SU-DHL-6 (cell line): ENCODE measurements around the gene NXT1.
"Not testable (repeated sequence)": the region's sequence is repeated elsewhere in the genome, so short reads cannot be mapped to it uniquely, and the experiment has no call there.

Source experiments
- H2AFZ ChIP-seq: fragments of 200-600 bp; sonication (generic); 2 replicates; pipeline ENCODE4 v1.6.1; 2014; ENCODE audit warnings: low read depth, mild to moderate bottlenecking, moderate library complexity, mixed read lengths, antibody characterized with exemption, low read length; ENCODE audit not compliant: severe bottlenecking
- H3F3A ChIP-seq: fragments of 200-600 bp; shearing (Covaris generic); 2 replicates; pipeline ENCODE4 v1.6.0; 2016; ENCODE audit warnings: antibody characterized with exemption, mild to moderate bottlenecking; ENCODE audit not compliant: insufficient read depth
- H3K27ac ChIP-seq: fragments of 200-600 bp; sonication (generic); 2 replicates; pipeline ENCODE4 v1.5.1; 2016; ENCODE audit warnings: low read depth, mild to moderate bottlenecking, low read length, moderate library complexity, mixed read lengths
- H3K27me3 ChIP-seq: fragments of 200-600 bp; sonication (generic), shearing (Covaris generic); 2 replicates; pipeline ENCODE4 v1.6.0; 2014; ENCODE audit warnings: mild to moderate bottlenecking, low read length
- H3K36me3 ChIP-seq: fragments of 200-600 bp; sonication (generic); 2 replicates; pipeline ENCODE4 v1.6.1; 2014; ENCODE audit warnings: mild to moderate bottlenecking, low read length, mixed read lengths
- H3K4me2 ChIP-seq: fragments of 300-600, 200-600 bp; shearing (Covaris generic), sonication (generic); 2 replicates; pipeline ENCODE4 v1.6.0; 2014; ENCODE audit warnings: low read length, low read depth, mild to moderate bottlenecking; ENCODE audit not compliant: poor library complexity, severe bottlenecking
- H3K4me3 ChIP-seq: fragments of 200-600 bp; sonication (generic); 2 replicates; pipeline ENCODE4 v1.5.1; 2014; ENCODE audit warnings: antibody characterized with exemption, low read length, mild to moderate bottlenecking, mixed read lengths; ENCODE audit not compliant: insufficient read depth, poor library complexity, severe bottlenecking
- H3K79me2 ChIP-seq: fragments of 200-600 bp; sonication (generic); 2 replicates; pipeline ENCODE4 v1.6.1; 2014; ENCODE audit warnings: mild to moderate bottlenecking, low read length, moderate library complexity; ENCODE audit not compliant: insufficient read depth
- H3K9ac ChIP-seq: fragments of 200-600 bp; sonication (generic); 2 replicates; pipeline ENCODE4 v1.7.0; 2014; ENCODE audit warnings: mild to moderate bottlenecking, low read length
- H3K9me2 ChIP-seq: fragments of 200-600 bp; sonication (generic); replicated peaks from 2 replicates; pipeline ENCODE4 v1.6.1; 2014; ENCODE audit warnings: low read length; ENCODE audit not compliant: insufficient read depth
- H3K9me3 ChIP-seq: fragments of 200-600 bp; sonication (generic); 2 replicates; pipeline ENCODE4 v1.6.1; 2014; ENCODE audit warnings: low read length, mixed read lengths; ENCODE audit not compliant: insufficient read depth
- H4K20me1 ChIP-seq: fragments of 200-600 bp; sonication (generic); 2 replicates; pipeline ENCODE4 v1.6.1; 2014; ENCODE audit warnings: low read depth, mild to moderate bottlenecking, antibody characterized with exemption, low read length, moderate library complexity, mixed read lengths
- EZH2phosphoT487 ChIP-seq: fragments of 200-600 bp; sonication (generic), shearing (Covaris generic); conservative IDR thresholded peaks from 2 replicates; pipeline ENCODE4 v1.6.1; 2018; ENCODE audit warnings: mild to moderate bottlenecking, antibody characterized with exemption, low read length, moderate library complexity, mixed read lengths
- TF ChIP-seq, protein P1 (sequence below): fragments of 200-600 bp; sonication (generic); IDR thresholded peaks from one replicate; pipeline ENCODE4 v1.5.1; 2017; ENCODE audit warnings: antibody characterized with exemption, mild to moderate bottlenecking, low read length, moderate library complexity; ENCODE audit not compliant: insufficient read depth, poor library complexity, severe bottlenecking

NXT1 gene

DNA sequence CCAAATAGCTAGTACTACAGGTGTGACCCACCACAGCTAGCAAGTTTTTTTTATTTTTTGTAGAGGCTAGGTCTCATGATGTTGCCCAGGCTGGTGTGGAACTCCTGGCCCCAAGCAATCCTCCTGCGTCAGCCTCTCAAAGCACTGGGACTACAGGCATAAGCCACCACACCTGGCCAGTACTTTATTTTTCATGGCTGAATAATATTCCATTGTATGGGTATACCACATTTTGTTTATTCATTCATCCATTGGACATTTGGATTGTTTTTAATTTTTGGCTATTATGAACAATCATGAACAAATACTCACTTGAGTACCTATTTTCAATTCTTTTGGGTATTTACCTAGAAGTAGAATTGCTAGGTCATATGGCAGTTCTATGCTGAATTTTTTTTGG, 7.0 kb upstream of the NXT1 start:
- H3K27me3 ChIP-seq, result no peaks in the 10 kb centered on the region
- TF ChIP-seq, protein P1, sequence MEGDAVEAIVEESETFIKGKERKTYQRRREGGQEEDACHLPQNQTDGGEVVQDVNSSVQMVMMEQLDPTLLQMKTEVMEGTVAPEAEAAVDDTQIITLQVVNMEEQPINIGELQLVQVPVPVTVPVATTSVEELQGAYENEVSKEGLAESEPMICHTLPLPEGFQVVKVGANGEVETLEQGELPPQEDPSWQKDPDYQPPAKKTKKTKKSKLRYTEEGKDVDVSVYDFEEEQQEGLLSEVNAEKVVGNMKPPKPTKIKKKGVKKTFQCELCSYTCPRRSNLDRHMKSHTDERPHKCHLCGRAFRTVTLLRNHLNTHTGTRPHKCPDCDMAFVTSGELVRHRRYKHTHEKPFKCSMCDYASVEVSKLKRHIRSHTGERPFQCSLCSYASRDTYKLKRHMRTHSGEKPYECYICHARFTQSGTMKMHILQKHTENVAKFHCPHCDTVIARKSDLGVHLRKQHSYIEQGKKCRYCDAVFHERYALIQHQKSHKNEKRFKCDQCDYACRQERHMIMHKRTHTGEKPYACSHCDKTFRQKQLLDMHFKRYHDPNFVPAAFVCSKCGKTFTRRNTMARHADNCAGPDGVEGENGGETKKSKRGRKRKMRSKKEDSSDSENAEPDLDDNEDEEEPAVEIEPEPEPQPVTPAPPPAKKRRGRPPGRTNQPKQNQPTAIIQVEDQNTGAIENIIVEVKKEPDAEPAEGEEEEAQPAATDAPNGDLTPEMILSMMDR, result no peak
- no peak for TF ChIP-seq EZH2phosphoT487
- no peak overlapping the region for H3K4me2 ChIP-seq
- no peaks in the 10 kb centered on the region for H3F3A ChIP-seq
- H3K4me3 ChIP-seq, result no peak overlapping the region
- H3K9me3 ChIP-seq, result no peaks in the 10 kb centered on the region
- no peak overlapping the region for H2AFZ ChIP-seq
- no peaks in the 10 kb centered on the region for H3K9me2 ChIP-seq
- H3K9ac ChIP-seq, result no peak overlapping the region
- H4K20me1 ChIP-seq, result no peaks in the 10 kb centered on the region
- H3K27ac ChIP-seq, result no peak overlapping the region
- no peaks in the 10 kb centered on the region for H3K79me2 ChIP-seq
- no peaks in the 10 kb centered on the region for H3K36me3 ChIP-seq

DNA sequence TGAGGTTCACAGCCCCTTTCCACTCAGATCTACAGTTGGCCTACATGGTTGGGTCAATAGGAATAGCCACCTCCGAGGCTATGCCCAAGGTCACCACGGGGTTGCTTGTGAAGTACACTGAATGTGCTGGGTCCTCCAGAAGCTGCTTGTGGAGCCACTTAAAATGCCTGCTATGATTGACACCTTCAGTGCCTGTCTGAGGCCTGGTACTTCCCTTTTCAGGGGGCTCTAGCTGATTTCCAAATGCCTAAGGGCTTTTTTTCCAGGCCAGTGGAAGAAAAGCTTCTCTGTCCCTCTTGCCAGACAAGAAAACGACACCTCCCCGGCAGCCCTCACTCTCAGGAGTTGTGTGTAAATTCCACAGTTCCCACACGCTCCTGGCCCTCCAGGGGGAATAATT, 6.3 kb upstream of the NXT1 start:
- H3K4me3 ChIP-seq, result no peak overlapping the region
- TF ChIP-seq, protein P1, result no peak
- no peak for TF ChIP-seq EZH2phosphoT487
- H3K27me3 ChIP-seq, result no peaks in the 10 kb centered on the region
- H4K20me1 ChIP-seq, result no peaks in the 10 kb centered on the region
- no peaks in the 10 kb centered on the region for H3K79me2 ChIP-seq
- no peaks in the 10 kb centered on the region for H3K9me2 ChIP-seq
- no peak overlapping the region for H3K9ac ChIP-seq
- no peak overlapping the region for H3K4me2 ChIP-seq
- H3K27ac ChIP-seq, result no peak overlapping the region
- H3F3A ChIP-seq, result no peaks in the 10 kb centered on the region
- H3K9me3 ChIP-seq, result no peaks in the 10 kb centered on the region
- H2AFZ ChIP-seq, result no peak overlapping the region
- H3K36me3 ChIP-seq, result no peaks in the 10 kb centered on the region

DNA sequence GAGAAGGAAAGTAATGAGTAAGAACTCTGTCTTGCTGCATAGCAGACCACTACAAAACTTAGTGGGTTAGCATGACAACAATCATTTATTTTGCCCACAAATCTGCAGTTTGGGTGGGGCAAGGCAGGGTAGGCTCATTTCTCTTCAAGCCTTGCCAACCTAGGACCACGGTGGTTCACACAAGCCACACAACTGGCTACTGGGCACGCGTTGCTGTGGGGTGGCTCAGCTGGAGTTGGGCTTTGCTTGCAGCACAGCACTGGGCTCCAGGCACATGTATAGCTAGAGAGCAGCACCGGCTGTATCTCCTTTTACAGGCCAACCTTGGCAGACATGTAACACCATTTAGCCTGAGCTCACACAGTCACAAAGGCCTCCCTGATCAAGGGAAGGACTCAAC, 4.6 kb upstream of the NXT1 start:
- Histone ChIP-seq H3K9me2 (no peaks in the 10 kb centered on the region), H3K9ac (no peak overlapping the region), H3K4me3 (no peak overlapping the region), H3K9me3 (no peaks in the 10 kb centered on the region), H2AFZ (no peak overlapping the region), H3F3A (0 out of 2 replicates have a peak, but pooled peaks cover 3% of the 10 kb centered on the region), H3K4me2 (no peak overlapping the region), H3K27me3 (no peaks in the 10 kb centered on the region), H3K79me2 (peaks cover 3% of the 10 kb centered on the region), H4K20me1 (no peaks in the 10 kb centered on the region), H3K27ac (no peak overlapping the region), H3K36me3 (no peaks in the 10 kb centered on the region)
- TF ChIP-seq, protein P1, result no peak
- no peak for TF ChIP-seq EZH2phosphoT487

DNA sequence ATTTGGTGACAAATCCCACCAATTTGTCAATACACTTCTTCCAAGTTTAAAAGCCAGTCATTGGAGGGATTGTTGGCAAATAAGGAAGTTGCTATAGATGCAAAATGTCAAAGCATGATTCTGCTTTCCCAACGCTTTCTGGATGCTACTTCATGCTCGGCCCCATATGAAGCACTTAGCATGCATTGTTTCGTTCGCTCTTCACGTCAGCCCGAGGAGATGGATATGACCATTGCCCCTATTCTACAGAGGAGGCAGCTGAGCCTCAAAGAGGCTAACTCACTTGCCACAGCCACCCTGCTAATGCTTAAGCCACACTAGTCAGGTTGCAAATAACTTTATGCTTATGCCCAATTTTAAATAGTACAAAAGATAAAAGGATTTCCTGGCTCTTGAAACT, 2.8 kb upstream of the NXT1 start:
- H3K27ac ChIP-seq, result no peak overlapping the region
- no peaks in the 10 kb centered on the region for H3K36me3 ChIP-seq
- no peaks in the 10 kb centered on the region for H3K27me3 ChIP-seq
- H3K4me2 ChIP-seq, result no peak overlapping the region
- H4K20me1 ChIP-seq, result peaks cover 13% of the 10 kb centered on the region; the same call in 1 of the 2 replicates
- no peaks in the 10 kb centered on the region for H3K9me2 ChIP-seq
- H3K4me3 ChIP-seq, result no peak overlapping the region
- peaks cover 21% of the 10 kb centered on the region for H3K79me2 ChIP-seq
- H3K9me3 ChIP-seq, result no peaks in the 10 kb centered on the region
- H3F3A ChIP-seq, result 0 out of 2 replicates have a peak, but pooled peaks cover 3% of the 10 kb centered on the region
- H2AFZ ChIP-seq, result no peak overlapping the region
- TF ChIP-seq, protein P1, result no peak
- no peak for TF ChIP-seq EZH2phosphoT487
- H3K9ac ChIP-seq, result no peak overlapping the region

DNA sequence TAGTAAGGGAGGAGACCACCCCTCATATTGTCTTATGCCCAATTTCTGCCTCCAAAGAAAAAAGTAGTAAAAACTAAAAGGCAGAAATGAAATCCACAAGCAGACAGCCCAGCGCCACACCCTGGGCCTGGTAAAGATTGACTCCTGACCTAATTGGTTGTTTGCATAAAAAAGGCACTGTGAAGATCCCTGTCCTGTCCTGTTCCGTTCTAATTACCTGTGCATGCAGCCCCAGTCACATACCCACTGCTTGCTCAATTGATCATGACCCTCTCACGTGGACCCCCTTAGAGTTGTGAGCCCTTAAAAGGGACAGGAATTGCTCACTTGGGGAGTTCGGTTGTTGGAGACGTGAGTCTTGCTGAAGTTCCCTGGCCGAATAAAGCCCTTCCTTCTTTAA, 2.1 kb upstream of the NXT1 start:
- H3K79me2 ChIP-seq, result peaks cover 28% of the 10 kb centered on the region
- H3F3A ChIP-seq, H3K27me3 ChIP-seq, H2AFZ ChIP-seq, H3K4me2 ChIP-seq, H3K9me2 ChIP-seq, H3K9me3 ChIP-seq, H3K4me3 ChIP-seq, H3K27ac ChIP-seq, H3K36me3 ChIP-seq, H3K9ac ChIP-seq: not testable (repeated sequence)
- peaks cover 17% of the 10 kb centered on the region; the same call in 1 of the 2 replicates for H4K20me1 ChIP-seq
